Measurements from ENCODE around the gene NKTR.

NKTR gene

DNA sequence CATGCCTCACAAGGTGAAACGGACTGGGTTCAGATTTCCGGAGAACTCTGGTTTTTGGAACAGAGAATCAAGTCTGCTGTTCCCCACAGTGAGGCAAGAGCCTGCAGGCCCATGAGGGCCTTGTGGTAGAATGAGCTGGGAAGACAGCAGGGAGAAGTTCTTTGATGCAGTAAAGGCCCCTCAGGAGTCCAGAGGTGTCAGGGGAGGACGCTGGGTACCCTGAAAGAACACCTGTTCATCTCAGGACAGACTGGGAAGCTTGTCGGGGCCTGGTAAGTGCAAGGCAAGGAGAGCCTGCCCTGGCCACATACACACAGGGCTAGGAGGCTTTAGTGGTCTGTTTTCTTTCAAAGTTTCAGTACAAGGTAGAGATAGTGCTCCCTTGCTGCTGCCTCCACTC, 49.3 kb downstream of the NKTR start:
- no peak for DNase-seq (ENCODE audit: low spot score)

- DNase-seq (ENCODE audit: low spot score), result no peak
Measured at GRCh38 chr3:42651248-42652091, 51.0 kb downstream of the NKTR start.

- no peak for DNase-seq (ENCODE audit: low spot score)
Measured at GRCh38 chr3:42652251-42652610, 51.7 kb downstream of the NKTR start.

DNA sequence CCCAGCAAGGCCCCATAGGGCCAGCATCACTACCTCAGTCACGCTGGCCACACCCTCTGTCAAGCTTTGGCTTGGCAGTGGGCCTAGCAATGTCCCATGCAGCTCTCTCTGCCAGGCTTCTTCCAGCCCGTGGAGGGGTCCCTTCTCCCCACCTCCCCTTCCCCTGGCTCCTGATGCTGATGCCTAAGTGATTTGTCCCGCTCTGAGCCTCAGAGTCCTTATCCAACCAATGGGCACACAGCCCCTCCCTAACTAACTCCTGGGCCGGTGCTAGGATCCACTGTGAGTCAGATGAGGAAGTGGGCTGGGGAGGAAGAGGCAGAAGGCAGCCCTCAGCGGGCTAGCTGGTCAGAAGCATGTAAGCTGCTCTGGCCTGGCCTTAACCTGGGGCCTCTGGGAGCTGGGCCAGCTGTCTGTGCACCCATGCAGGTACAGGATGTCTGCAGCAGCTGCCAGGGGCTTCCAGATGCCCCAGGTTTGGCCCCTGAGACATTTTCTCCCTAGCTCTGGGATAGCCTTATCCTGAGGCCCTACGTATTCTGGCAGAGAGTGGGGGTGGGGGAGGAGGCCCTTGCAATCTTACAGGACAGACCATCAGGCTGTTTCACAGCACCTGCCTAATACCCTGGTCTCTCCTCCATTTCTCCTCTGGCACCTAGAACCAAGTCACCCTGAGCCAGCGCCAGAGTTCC, 52.3 kb downstream of the NKTR start:
- peak; percentile 78 for DNase-seq (ENCODE audit: low spot score)

GRCh38 chr3:42653303-42653559, 52.7 kb downstream of the NKTR start:
- no peak for DNase-seq (ENCODE audit: low spot score)

GRCh38 chr3:42653560-42654330, 53.3 kb downstream of the NKTR start, which contains the start of gene ZBTB47:
Gene ZBTB47 (plus strand): TSS chr3:42653697. CDS start chr3:42658356, 4,659 bp downstream.
- peak; percentile 50 for DNase-seq (ENCODE audit: low spot score)

GRCh38 chr3:42654331-42655201, 54.1 kb downstream of the NKTR start:
- DNase-seq (ENCODE audit: low spot score), result peak; percentile 72

- DNase-seq (ENCODE audit: low spot score), result peak; percentile 32
Measured at GRCh38 chr3:42655331-42655888, 54.9 kb downstream of the NKTR start.

GRCh38 chr3:42655980-42656679, 55.6 kb downstream of the NKTR start:
- DNase-seq (ENCODE audit: low spot score), result no peak

- no peak for DNase-seq (ENCODE audit: low spot score)
Measured at GRCh38 chr3:42656680-42657610, 56.5 kb downstream of the NKTR start.

DNA sequence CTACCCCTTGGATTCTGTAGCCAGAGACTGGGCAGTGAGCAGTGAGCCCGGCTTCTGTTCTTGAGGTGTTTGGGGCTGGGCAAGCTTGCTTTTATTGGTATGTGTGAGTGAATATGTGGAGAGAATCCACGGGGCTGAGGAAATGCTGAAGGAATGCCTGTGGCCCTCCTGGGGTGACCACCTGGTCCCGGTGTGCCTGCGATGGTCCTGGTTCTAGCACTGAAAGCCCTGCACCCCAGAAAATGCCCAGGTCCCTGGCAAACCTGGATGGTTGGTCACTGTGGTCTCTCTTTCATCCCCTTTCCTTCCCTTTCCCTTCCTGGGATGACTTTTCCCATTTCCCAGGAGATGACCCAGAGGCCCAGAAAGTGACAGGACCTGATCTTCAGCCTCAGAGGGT, 57.2 kb downstream of the NKTR start:
- DNase-seq (ENCODE audit: low spot score), result no peak

DNA sequence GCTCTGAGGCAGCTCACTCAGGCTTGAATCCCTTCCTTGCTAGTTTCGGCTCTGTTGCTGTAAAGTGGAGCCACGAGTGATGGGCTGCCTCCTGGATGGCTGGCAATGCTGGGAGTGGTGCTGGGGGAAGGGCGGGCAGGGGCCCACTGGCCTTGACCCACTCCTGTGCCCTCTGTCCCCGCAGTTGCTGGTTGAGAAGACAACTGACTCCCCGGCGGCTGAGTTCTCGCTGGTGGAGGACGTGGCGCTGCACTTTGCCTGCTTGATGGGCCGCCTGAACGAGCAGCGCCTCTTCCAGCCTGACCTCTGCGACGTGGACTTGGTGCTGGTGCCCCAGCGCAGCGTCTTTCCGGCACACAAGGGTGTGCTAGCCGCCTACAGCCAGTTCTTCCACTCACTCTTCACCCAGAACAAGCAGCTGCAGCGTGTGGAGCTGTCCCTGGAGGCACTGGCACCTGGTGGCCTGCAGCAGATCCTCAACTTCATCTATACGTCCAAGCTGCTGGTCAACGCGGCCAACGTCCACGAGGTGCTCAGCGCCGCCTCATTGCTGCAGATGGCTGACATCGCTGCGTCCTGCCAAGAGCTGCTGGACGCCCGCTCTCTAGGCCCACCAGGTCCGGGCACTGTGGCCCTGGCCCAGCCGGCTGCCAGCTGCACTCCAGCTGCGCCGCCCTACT, 57.7 kb downstream of the NKTR start:
- DNase-seq (ENCODE audit: low spot score), result no peak

GRCh38 chr3:42658771-42659390, 58.4 kb downstream of the NKTR start:
- DNase-seq (ENCODE audit: low spot score), result no peak

- DNase-seq (ENCODE audit: low spot score), result no peak
Measured at GRCh38 chr3:42659451-42660130, 59.1 kb downstream of the NKTR start.

GRCh38 chr3:42660131-42660715, 59.7 kb downstream of the NKTR start:
- no peak for DNase-seq (ENCODE audit: low spot score)

GRCh38 chr3:42660898-42661297, 60.4 kb downstream of the NKTR start:
- DNase-seq (ENCODE audit: low spot score), result no peak

- DNase-seq (ENCODE audit: low spot score), result no peak
Measured at GRCh38 chr3:42661593-42662022, 61.1 kb downstream of the NKTR start.

Data from pons (tissue), 1 donor.